ENCODE results near the gene FOXO4.

Gene FOXO4

DNA sequence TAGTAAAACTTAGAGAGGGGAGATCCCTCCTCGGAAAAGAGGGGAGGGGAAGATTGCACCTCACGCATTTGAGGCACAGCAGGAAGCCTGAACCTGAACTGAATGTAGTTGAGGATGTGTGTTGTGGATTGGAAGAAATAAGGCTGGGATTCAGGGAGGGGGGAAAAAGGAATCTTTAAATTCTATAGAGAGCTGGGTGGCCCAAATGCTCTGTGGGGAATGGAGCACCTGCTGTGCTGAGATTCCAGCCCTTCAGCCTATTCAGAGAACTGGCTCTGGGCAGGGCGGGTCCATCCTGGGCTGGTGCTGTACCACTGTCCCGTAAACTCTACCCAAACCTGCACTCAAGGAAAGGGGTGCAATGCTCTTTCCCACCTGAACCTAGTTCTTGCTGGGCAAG lies 4.1 kb downstream of the FOXO4 start:
- no peak for DNase-seq (ENCODE audit: low read depth)

- no peak for DNase-seq (ENCODE audit: low read depth)
These were observed 5.2 kb downstream of the FOXO4 start for GRCh38 chrX:71100581-71101505.

GRCh38 chrX:71102292-71102691 lies 6.6 kb downstream of the FOXO4 start:
- no peak for DNase-seq (ENCODE audit: low read depth)

GRCh38 chrX:71103110-71103983 lies 7.7 kb downstream of the FOXO4 start:
- DNase-seq (ENCODE audit: low read depth), result peak; percentile 41

DNA sequence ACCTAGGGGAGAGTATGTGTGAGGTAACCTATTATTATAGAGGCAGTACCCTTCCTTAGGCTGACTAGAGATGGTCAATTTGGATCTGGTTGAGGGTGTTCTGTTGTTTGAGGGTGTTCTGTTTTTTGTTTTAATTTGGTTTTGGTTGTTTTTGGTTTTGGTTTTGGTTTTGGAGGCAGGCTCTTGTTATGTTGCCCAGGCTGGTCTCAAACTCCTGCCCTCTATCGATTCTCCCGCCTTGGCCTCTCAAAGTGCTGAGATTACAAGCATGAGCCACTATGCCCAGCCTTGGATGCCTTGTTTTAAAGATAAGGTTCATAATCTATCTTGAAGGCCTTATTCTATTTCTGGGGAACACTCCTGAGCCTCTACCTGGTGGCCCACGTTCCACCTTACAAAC lies 10.0 kb downstream of the FOXO4 start:
- no peak for DNase-seq (ENCODE audit: low read depth)

- no peak for DNase-seq (ENCODE audit: low read depth)
These were observed 10.8 kb downstream of the FOXO4 start, which contains the start of gene CXorf65 for GRCh38 chrX:71106427-71106826. Gene CXorf65 (minus strand): TSS chrX:71106740. CDS start chrX:71106556, 184 bp downstream.

DNA sequence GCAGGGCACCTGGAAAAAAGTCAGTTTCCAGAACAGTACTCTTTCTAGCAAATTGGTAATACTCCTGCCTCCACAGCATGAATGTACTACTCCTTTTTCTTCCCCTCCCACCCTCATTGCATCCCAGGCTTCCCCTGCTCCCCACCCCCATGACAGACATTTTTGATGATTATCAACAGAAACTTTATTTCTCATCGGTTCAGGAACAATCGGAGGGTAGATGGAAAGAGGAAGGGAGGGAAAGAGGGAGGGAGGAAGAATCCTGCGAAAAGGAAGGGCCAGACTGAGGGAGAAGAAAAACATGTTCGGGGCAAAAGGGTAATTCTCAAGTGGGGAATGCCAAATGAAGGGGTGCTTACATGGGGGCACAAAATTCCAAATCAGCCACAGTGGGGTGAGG lies 11.6 kb downstream of the FOXO4 start:
- no peak for DNase-seq (ENCODE audit: low read depth)

DNA sequence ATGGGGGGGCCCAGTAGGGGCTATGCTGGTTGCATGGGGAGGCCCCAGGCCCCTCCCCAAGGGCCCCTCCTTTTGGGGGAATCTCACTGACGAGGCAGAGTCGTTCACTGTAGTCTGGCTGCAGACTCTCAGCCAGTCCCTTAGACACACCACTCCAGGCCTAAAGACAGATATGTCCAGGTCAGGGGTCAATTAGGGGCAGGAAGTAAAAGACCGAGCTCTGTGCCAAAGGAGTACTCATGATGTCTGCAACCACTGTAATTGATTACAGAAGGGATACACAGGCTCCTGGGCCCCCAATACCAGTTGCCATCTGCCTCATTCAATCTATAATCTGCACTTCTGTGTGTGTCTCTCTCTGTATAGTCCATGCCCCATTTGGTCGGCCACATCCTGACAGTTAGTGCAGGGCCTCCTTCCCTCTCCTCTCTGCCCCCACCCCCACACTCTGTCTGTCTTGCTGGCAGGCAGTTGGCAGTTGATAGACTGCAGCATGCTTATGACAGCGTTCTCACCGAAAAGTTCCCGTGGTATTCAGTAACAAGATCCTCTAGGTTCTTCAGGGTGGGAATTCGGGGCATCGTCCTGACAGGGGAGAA lies 12.2 kb downstream of the FOXO4 start:
- DNase-seq (ENCODE audit: low read depth), result no peak

DNA sequence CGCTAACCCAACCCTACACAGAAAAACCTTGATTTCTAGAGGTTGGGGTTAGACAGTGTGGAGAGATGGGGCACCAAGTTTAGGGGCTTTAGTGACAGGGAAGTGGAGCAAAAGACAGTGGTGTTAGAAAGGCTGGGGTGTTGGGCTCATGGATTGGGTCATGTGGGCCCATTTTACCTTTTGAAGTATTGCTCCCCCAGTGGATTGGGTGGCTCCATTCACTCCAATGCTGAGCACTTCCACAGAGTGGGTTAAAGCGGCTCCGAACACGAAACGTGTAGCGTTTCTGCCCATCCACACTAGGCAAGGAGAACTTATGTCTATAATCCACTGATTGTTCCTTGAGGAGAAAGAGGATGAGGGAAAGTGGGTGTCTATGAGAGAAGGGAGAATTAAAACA lies 13.4 kb downstream of the FOXO4 start:
- no peak for DNase-seq (ENCODE audit: low read depth)

GRCh38 chrX:71111141-71111843 lies 15.6 kb downstream of the FOXO4 start, which contains the start of gene IL2RG:
Gene IL2RG (minus strand): TSS chrX:71111577. CDS start chrX:71111539, 38 bp downstream.
- peak; percentile 68 for DNase-seq (ENCODE audit: low read depth)

- no peak for DNase-seq (ENCODE audit: low read depth)
These were observed 16.3 kb downstream of the FOXO4 start for GRCh38 chrX:71111921-71112431.

GRCh38 chrX:71117358-71117757 lies 21.7 kb downstream of the FOXO4 start:
- DNase-seq (ENCODE audit: low read depth), result no peak

DNA sequence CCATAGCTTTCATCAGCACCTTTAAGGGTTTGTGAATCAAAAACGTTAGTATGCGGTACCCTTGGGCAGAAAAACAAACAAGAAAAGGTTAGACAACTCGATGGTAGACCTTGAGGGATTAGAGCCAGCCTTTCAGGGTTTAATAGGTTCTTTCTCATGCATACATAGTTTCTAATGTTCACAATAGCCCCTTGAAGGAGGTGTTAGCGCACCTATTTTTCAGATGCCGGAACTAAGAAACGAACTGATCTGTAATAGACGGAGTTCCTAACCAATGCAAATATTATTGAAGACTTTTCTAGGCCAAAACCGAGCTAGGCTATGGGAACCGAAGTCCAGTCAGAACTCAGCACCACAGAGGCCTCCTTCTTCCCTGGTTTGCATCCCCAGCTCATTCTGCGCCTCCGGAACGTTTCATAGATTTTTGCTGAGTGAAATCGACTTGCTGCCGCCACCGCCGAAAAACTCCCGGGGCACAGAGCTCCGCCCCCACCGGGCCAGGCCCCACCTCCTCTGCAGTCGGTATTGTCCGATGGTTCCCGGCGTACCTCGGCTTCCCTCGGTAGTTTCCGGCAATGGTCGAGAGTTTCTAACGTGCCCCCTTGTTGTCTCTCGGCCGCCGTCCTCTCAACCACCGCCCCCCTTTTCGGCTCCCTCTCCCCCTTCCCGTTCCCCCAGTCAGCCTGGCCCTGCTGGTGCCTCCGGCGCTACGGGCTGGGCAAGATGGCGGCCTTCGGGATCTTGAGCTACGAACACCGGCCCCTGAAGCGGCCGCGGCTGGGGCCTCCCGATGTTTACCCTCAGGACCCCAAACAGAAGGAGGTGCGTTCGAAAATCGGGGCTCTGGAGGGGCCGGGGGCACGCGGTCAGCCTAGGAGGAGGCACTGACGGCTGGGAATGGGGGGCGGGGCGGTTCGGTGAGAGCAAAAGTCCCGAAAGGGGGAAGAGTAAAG lies 22.7 kb downstream of the FOXO4 start, which contains the start of gene MED12:
TSS of gene MED12 (plus strand) at position 565 of the 953 bp plus-strand sequence. CDS start at position 724, 159 bp downstream.
- DNase-seq (ENCODE audit: low read depth), result peak; percentile 65

- no peak for DNase-seq (ENCODE audit: low read depth)
These were observed 23.4 kb downstream of the FOXO4 start for GRCh38 chrX:71118985-71119535.

- DNase-seq (ENCODE audit: low read depth), result no peak
These were observed 32.6 kb downstream of the FOXO4 start for GRCh38 chrX:71128166-71128833.

- peak; percentile 62 for DNase-seq (ENCODE audit: low read depth)
These were observed 33.5 kb downstream of the FOXO4 start for GRCh38 chrX:71128915-71129765.

DNA sequence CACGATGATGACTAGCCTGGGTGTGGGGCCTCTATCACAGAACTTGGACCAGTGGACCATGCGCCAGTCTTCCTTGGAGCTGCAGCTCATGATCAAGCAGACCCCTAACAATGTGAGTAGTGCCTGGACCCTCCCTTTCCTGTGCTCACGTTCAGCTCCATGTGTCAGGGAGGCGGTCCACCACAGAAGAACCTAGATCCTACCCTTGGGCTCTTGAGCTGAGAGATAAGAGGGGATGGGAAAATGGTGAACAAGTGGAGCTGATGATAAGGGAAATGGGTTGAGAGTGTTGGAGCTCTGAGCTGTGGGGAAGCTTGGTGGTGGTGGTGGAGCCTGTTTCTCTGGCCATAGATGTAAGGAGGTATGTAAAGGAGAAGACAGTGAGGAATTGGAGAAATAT lies 35.9 kb downstream of the FOXO4 start:
- DNase-seq (ENCODE audit: low read depth), result no peak

DNA sequence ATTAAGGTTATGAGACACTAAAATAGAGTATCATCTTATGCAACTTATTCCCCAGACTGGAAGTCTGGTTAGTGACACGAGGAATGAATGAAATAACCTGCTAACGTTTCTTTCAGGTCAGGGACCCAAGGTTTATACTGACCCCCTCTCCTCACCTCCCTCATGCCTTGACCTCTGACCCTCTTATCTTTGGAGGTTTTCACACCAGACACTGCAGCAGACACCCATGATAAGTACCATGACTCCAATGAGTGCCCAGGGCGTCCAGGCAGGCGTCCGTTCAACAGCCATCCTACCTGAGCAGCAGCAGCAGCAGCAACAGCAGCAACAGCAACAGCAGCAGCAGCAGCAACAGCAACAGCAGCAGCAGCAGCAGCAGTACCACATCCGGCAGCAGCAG lies 44.8 kb downstream of the FOXO4 start:
- DNase-seq (ENCODE audit: low read depth), result no peak

Data from activated T-helper 9 cell treated with anti-CD3 and anti-CD28 coated beads, Interleukin-2, amount 50 U/mL, for 16 hours (primary cell).